Occipital lobe (tissue), 2 donors: ENCODE measurements around the gene ETFBKMT. TPM values are rescaled to one million over a fixed set of nuclear protein-coding genes. Genes with fewer than 3 reads are reported as not detected.

Source experiments
- DNase-seq: peaks from one replicate; lab custom pipeline; 2025; lab: John Stamatoyannopoulos, UW
- total RNA-seq: library from RNA; depleted of rRNA; stranded (reverse); fragments of >200 nt; gene quantifications from one replicate; pipeline ENCODE4 v1.2.3, GENCODE V29; 2014

ETFBKMT gene, protein sequence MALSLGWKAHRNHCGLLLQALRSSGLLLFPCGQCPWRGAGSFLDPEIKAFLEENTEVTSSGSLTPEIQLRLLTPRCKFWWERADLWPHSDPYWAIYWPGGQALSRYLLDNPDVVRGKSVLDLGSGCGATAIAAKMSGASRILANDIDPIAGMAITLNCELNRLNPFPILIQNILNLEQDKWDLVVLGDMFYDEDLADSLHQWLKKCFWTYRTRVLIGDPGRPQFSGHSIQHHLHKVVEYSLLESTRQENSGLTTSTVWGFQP
- 3.4 TPM for total RNA-seq

DNA sequence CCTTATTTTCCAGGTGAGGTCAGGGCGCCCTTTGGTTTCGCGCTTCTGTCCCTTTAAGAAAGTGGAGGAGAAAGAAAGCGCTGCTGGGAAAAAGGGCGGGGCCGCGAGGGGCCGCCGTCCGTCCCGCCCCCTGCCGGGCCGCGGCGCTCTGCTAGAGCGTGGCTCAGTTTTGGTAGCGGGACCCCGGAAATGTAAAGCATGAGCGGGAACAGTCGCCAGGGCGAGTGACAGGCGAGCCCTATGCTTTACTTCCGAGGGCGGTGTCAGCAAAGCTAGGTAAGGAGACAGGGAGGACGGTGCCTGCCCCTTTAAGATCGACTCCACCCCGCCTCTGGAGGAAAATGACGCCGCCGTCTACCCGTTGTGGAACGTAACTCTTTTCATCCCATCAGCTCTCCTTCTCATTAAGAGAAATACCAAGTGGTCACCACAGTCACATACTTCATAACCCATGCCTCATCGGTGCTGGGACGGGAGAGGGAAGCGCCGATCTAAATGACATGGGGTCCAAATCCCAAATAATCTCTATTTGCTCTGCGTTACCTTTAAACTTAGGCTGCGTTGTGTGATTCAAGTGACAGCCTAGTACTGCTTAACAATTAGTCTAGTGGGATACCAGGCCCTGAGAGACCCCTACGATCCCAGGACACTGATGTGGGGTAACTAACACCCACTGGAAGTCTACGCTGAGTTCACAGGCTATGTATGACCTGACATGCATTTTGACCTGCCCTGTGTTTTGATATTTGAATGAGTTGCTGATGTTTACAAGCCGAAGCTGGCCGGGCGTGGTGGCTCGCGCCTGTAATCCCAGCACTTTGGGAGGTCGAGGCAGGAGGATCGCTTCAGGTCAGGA, at the start of gene ETFBKMT:
TSS of gene ETFBKMT (plus strand) at position 602 of the 856 bp plus-strand sequence. CDS start 2,266 bp downstream, outside the sequence.
- peak; percentile 88 for DNase-seq

DNA sequence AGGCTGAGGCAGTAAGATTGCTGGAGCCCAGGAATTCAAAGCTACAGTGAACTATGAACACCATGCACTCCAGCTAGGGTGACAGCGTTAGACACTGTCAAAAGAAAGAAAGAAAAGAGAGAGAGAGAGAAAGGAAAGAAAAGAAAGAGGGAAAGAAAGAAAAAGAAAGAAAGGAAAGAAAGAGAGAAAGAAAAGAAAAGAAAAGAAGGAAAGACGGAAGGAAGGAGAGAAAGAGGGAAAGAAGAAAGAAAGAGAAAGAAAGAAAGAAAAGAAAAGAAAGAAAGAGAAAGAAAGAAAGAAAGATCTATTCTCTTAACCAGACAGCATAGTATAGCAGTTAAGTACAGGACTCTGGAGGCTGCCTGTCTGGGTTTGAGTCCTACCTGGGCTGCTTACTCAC, 46.7 kb upstream of the ETFBKMT start:
- no peak for DNase-seq

DNA sequence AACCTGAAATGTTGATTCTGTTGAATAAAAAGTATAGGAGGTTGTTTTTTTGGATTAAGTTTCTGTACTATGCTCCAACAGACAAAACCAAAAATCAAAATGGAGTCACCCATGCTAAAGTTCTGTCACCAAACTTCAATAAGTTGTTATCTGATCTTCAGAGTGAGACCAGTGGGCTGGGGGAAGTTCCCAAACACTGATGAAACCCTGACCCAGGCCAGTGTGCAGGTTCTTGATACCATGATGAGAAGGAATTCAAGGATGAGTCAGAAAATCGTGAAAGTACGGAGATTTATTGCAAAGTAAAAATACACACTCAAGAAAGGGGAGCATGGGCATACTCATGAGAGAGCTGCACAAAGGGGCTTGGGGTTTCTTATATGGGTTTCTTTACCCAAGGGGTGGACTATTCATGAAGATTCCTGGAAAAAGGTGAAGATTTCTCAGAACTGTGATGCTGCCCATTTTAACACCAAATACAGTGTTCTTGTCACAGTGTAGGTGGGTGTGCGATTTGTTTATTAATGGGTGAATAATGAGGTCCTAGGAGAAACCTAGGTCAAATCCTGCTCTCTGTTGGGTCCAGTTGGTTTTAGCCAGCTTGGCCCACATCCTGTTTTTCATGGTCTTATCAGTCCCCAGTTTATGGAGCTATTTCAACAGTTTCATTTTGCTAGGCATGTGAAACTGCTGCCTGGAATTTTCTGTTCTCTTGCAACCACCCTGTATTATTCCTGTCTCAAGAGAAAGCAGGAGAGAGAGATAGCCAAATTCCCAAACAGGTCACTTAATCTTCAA, 41.1 kb upstream of the ETFBKMT start:
- DNase-seq: no peak

DNA sequence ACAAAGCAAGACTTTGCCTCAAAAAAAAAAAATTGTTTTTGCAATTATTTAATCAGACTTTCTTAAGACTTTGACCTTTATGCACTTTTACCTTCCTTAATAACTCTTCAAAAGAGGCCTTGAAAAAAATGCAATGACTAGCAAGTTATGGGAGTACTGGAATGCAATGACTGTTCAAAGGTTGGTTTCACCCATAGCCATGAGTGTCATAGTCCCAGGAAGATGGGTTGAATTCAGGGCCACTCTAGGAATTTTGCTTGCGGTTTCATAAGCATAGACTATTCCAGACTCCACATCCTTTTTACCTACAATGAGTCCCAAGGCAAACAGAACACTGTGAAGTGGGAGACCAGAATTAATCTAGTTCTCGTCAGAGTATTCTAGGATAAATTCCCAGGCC, 39.2 kb upstream of the ETFBKMT start:
- no peak for DNase-seq

DNA sequence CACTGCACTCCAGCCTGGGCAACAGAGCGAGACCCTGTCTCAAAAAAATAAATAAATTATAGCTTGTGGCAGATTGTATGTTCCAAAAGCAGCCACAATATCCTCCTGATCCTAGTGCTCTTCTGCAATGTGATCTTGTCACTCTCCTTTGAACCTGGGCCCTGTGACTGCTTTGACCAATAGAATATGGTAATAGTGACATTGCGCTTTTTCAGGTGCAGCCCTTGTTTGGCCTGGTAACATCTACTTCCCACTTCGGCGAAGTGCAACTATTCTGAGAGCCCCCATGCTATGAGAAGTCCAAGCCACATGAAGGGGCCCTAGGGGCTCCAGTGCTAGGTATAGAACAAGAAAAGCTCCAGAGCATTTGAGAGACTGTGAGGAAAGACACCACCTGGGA, 37.5 kb upstream of the ETFBKMT start:
- no peak for DNase-seq

DNA sequence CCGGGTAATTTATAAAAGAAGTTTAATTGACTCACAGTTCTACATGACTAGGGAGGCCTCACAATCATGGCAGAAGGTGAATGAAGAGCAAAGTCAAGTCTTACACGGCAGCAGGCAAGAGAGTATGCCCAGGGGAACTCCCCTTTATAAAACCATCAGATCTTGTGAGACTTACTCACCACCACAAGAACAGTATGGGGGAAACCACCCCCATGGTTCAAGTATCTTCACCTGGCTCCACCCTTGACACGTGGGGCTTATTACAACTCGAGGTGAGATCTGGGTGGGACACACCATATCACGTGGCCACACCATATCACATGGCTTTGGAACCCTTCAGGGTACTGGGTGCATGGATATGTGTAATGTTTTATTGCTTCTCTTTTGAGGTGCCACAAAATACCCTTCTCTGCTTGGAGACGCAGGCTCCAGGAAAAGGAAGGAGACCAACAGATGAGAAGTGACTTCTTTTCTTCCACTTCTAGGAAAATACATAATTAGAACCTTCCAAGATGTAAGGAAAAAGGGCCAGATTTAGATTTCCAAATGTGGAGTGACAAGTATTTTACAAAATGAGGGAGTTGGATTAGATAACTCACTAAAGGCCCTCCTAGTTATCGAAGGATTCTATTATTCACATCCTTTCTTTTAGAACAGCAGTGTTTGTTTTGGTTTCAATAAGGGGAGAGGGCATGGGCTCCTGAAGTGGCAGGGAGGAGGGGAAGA, 33.1 kb upstream of the ETFBKMT start:
- DNase-seq: no peak

DNA sequence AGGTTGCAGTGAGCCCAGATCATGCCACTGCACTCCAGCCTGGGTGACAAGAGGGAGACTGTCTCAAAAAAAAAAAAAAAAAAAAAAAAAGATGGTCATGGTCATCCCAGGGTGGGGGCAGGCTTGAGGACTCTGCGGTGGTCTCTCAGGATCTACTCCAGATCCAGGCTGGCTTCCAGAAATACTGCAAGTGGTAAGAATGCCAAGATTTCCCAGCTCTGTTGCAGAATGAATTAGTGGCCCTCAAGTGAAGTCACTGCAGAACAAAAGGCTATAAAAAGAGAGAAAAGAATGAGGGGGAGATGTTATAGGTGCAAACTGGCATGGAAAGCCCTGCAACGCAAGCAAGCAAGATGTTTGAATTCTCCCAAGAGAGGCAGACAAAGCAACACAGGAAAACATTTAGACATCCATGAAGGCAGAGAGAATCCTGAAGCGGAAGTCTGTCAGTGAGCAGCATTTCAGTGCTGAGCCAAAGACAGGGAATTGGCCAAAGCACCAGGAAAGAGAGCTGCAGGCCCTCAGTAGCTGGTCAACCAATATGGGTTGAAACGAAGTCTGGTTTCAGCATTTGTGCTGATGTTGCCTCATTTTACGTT, 31.9 kb upstream of the ETFBKMT start:
- DNase-seq: no peak

DNA sequence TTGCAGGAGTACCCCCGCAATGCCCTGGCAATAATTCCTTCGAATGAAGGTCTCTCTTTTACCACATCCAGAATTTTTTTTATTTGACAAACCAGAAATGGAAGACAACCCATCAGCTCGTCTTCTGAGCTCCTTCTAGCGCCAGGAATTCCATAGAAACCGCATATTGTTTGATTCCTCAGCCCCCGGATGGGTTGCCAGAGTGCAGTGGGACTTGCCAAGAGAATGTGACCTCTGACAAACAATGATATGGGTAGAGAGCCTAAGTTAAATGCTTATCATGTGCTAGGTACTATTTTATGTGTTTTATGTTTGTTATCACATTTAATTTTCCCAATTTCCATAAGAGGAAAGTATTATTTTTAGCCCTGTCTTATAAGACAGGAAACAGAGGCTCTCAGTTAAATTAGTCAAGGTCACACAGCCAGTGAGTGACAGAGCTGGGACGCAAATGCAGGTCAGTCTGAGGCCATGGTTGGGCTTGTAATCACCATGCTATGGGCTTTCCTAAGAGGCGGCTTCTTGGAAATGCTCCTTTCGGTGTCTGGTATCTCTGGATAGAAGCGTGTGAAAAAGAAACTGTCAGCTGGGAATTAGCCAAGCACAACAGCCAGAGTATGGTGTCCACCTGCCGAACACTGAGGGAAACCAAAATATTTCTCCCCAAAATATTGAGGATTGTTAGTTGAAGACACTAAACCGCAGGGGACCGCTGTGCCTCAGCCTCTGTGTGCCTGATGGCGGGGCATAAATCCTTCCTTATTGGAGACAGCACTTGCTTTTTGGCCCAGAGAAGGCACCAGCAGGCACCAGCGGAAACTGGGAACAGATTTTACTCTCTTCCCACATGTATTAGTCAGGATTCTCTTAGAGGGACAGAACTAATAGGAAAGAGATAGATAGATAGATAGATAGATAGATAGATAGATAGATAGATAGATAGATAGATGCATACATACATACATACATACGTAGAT, 29.4 kb upstream of the ETFBKMT start:
- DNase-seq: no peak

DNA sequence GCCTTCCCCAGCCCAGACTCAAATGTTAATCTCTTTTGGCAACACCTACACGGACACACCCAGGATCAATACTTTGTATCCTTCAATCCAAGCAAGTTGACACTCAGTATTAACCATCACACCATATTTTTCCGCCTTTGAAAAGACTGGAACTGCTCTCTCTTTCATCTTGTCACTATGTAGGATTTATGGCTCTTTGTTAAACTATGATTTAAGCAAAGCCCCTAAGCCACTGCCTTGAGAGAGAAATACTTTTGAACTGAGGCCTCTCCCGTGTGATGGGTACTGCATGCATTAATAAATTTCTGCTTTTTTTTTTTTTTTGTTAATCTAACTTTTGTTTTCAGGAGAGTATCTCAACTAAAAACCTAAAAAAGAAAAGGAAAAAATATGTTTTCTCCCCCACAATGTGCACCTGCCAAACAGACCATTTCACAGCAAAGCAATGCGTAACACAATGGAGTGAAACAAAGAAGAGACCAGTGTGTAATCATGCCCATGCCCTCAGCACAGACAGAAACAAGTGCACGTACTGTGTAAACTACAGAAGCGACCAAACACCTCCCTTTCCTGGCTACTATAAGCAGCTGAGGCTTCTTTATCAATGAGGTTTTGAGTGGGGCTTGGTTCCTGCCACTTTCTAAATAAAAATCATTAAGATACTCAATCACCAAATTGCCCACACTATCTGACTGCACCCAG, 28.3 kb upstream of the ETFBKMT start:
- DNase-seq: no peak

DNA sequence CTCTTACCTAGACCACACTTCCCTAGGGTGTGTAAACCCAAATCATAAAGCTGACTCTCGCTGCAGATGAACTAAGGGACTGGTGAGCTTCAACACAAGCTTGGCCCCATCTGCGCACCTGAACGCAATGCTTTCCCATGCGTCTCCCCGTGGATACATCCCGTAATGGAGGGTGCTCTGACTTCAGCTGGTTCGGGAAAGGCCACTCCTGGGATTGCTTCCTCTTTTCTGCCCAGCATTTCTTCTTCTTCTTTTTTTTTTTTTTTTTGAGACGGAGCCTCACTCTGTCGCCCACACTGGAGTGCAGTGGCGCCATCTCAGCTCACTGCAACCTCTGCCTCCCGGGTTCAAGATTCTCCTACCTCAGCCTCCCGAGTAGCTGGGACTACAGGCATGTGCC, 27.7 kb upstream of the ETFBKMT start:
- no peak for DNase-seq

DNA sequence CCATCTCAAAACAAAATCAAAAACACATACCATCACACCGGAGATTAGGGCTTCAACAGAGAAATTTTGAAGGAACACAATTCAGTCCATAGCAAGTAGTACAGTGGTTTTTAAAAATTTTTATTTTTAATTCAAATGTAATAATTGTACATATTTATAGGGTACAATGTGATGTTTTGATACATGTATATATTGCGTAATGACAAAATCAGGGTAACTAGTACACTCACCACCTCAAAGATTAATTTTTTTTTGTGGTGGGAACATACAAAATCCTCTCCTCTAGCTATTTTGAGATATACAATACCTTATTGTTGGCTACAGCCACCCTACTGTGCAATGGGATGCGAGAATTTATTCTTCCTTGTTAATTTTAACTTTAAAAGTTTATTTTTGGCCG, 26.0 kb upstream of the ETFBKMT start:
- DNase-seq: no peak

DNA sequence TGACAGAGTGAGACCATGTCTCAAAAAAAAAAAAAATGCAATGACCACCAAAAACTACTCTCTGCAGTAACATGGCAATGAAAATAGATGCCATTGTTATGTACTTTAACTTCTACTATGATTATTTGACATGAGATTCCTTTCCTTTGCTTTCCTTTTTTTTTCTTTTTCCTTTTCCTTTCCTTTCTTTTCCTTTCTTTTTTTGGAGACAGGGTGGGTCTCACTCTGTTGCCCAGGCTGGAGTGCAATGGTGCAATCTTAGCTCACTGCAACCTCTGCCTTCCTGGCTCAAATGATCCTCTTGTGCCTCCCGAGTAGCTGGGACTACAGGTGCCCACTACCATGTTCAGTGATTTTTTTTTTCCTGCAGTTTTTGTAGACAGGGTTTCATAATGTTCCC, 24.9 kb upstream of the ETFBKMT start:
- DNase-seq: no peak

DNA sequence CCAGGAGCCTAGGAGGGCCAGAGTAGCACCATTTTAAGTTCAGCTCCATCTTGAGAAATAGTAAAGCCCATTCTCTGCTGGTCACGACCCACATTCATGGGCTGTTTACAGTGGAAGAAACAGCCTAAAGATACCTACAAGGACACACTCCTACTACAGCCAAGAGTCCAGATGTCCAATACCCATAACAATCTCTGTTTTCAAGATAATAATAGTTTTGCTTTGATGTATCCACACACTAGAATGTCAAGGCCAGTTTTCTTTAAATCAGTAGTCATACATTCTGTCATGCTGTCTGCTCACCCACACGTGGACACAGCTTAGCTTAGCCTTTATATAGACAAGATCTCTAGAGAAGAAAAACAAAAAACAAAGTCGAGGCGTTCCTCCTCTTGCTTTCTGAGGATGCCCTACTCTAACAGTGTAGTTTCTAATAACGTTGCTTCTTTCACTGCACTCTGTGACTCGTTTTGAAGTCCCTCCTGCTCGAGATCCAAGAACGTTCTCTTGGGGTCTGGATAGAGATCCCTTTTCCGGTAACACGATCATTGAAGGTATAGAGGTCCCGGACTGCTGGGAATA, 17.9 kb upstream of the ETFBKMT start:
- DNase-seq: no peak

DNA sequence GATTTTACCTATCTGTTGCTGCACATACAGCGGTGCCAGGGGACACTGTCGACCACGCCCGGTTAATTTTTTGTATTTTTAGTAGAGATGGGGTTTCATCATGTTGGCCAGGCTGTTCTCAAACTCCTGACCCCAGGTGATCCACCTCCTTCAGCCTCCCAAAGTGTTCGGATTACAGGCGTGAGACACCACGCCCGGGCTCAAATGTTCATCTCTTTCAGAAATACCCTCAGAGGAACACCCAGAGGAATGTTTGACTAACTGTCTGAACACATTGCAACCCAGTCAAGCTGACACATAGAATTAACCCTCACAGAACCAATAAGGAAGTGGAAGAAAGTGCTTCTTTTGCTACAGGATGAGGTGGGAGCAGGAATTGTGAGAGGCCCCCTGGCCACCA, 15.0 kb upstream of the ETFBKMT start:
- DNase-seq: no peak

DNA sequence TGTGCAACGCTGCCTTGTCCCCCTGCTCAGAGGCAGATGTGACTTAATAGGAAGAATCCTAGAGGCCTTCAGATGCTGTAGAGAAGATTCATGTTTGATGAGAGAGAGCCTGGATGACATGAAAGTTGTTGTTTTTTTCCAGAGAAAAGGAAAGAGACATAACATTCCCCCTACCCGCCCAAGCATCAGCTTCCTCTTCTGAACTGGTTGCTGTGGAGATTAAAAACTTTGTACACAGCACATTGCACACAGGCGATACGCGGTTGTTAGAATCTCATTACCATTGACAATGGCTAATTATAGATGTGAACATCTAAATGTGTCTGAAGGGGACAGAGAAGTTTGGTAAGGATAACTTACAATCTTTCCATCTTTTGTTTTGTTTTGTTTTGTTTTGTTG, 13.6 kb upstream of the ETFBKMT start:
- DNase-seq: no peak

DNA sequence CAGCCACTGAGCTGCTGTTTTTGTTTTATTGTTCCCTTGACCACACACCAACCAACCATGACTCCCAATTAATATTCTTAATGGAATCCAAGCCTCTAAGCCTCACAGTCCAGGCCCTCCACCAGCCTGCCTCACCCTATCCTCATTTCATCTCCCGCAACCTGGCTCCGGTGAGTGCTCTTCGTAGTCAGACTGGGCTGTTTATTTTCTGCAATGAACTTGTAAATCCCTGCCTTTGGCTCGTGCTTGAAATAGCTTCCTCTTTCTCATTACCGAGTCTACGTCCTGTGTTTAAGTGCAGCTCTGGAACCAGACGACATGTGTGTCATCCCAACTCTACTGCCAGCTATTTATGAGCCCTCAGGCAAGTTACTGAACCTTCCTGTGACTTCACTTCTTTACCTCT, 12.4 kb upstream of the ETFBKMT start:
- DNase-seq: no peak

DNA sequence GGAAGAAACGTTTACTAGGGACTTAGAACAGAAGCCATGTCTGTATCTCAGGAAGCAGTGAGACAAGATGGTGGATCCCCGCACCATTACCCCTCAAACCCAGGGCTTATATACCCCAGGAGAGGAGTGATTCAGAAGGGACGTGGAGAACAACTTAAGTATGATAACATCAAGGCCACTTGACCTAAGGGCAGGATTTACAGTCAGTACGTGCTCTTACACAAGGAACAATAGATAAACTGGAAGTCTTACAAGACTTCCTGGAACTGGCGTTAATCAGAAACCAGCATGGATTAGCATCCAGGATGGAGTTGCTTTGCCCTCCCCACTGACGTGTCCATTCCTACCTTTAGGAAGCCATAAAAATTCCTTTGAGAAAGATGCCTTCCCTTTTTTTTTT, 8.6 kb upstream of the ETFBKMT start:
- no peak for DNase-seq

DNA sequence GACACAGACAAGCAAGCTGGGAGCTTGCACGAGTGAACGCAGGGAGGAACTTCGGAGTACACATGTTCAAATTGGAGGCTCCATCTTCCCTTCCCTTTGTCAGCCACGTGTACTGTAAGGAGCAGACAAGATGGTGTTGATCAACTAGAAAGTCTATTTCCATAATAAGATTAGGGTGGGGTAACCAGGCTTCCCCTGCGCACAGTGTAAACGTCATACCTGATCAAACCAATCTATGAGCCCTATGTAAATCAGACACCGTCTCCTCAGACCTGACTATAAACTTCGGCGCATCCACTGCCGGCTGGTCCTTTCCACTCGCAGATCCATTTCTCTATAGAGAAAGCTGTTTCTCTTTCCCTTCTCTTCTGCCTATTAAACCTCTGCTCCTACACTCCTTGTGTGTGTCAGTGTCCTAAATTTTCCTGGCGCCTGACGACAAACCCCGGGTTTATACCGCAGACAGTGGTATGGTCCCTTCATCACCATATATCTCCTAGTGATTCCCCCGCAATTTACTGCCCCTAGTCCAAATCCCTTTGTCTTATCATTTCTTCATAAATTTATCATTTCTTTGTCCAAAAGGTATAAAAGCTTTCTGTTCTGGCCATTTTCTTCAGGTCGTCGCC, 7.5 kb upstream of the ETFBKMT start:
- DNase-seq: no peak
